Measurements from ENCODE around the gene GPC6.

GRCh38 chr13:94199135-94199534 lies 972.5 kb downstream of the GPC6 start:
- TF ChIP-seq CTCF (conservative IDR thresholded peaks at IDR 0.05; ENCODE audit: low read length) (no peak), EZH2phosphoT487 (IDR thresholded peaks at IDR 0.05; ENCODE audit: borderline replicate concordance) (no peak)
